Panc1 (cell line): ENCODE results near the gene MEMO1.
"Not testable (repeated sequence)": the region's sequence is repeated elsewhere in the genome, so short reads cannot be mapped to it uniquely, and the experiment has no call there.

Source experiments
- POLR2AphosphoS5 ChIP-seq: IDR thresholded peaks from 2 replicates; pipeline ENCODE4 v1.6.1; 2012; ENCODE audit warnings: mild to moderate bottlenecking, low read depth, low read length, moderate library complexity
- SIN3A ChIP-seq: IDR thresholded peaks from 2 replicates; pipeline ENCODE4 v1.6.1; 2012; ENCODE audit warnings: low read depth, mild to moderate bottlenecking, low read length, moderate library complexity, borderline replicate concordance; ENCODE audit not compliant: insufficient read depth
- TCF7L2 ChIP-seq: IDR thresholded peaks from 2 replicates; pipeline ENCODE4 v1.6.1; 2011; ENCODE audit warnings: mild to moderate bottlenecking, low read depth, low read length, inconsistent platforms
- TF ChIP-seq, protein P1 (sequence below): fragments of 450-650 bp; IDR thresholded peaks from 2 replicates; pipeline ENCODE4 v1.5.1; 2017; ENCODE audit warnings: mild to moderate bottlenecking
- TF ChIP-seq, protein P2 (sequence below), 2 experiments: IDR thresholded peaks; 2 replicates each; pipeline ENCODE4 v1.6.1; 2011 to 2012; ENCODE audit warnings: low read depth in 2 of 2, control low read depth in 1 of 2, low read length in 1 of 2, mild to moderate bottlenecking in 1 of 2, moderate library complexity in 1 of 2; ENCODE audit not compliant: insufficient read depth in 1 of 2

DNA sequence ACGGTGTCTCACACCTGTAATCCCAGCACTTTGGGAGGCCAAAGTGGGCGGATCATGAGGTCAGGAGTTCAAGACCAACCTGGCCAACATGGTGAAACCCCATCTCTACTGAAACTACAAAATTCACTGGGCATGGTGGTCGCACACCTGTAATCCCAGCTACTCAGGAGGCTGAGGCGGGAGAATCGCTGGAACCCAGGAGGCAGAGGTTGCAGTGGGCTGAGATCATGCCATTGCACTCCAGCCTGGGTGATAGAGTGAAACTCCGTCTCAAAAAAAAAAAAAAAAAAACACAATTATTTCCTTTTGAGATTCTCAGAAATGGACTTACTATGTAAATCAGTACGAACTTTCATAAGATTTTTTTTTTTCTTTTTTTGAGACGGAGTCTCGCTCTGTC is 57.7 kb downstream of the MEMO1 start:
- TF ChIP-seq, protein P1, sequence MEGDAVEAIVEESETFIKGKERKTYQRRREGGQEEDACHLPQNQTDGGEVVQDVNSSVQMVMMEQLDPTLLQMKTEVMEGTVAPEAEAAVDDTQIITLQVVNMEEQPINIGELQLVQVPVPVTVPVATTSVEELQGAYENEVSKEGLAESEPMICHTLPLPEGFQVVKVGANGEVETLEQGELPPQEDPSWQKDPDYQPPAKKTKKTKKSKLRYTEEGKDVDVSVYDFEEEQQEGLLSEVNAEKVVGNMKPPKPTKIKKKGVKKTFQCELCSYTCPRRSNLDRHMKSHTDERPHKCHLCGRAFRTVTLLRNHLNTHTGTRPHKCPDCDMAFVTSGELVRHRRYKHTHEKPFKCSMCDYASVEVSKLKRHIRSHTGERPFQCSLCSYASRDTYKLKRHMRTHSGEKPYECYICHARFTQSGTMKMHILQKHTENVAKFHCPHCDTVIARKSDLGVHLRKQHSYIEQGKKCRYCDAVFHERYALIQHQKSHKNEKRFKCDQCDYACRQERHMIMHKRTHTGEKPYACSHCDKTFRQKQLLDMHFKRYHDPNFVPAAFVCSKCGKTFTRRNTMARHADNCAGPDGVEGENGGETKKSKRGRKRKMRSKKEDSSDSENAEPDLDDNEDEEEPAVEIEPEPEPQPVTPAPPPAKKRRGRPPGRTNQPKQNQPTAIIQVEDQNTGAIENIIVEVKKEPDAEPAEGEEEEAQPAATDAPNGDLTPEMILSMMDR = not testable (repeated sequence)
- not testable (repeated sequence) for TF ChIP-seq SIN3A, POLR2AphosphoS5, TCF7L2
- TF ChIP-seq, protein P2, sequence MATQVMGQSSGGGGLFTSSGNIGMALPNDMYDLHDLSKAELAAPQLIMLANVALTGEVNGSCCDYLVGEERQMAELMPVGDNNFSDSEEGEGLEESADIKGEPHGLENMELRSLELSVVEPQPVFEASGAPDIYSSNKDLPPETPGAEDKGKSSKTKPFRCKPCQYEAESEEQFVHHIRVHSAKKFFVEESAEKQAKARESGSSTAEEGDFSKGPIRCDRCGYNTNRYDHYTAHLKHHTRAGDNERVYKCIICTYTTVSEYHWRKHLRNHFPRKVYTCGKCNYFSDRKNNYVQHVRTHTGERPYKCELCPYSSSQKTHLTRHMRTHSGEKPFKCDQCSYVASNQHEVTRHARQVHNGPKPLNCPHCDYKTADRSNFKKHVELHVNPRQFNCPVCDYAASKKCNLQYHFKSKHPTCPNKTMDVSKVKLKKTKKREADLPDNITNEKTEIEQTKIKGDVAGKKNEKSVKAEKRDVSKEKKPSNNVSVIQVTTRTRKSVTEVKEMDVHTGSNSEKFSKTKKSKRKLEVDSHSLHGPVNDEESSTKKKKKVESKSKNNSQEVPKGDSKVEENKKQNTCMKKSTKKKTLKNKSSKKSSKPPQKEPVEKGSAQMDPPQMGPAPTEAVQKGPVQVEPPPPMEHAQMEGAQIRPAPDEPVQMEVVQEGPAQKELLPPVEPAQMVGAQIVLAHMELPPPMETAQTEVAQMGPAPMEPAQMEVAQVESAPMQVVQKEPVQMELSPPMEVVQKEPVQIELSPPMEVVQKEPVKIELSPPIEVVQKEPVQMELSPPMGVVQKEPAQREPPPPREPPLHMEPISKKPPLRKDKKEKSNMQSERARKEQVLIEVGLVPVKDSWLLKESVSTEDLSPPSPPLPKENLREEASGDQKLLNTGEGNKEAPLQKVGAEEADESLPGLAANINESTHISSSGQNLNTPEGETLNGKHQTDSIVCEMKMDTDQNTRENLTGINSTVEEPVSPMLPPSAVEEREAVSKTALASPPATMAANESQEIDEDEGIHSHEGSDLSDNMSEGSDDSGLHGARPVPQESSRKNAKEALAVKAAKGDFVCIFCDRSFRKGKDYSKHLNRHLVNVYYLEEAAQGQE (IDR thresholded peaks at IDR 0.05; ENCODE audit: insufficient read depth in 1 of 2, low read depth in 2 of 2, low read length in 1 of 2) = not testable (repeated sequence)
